Neuronal stem cell (in vitro differentiated cells): ENCODE results near the gene CDC45.

Experiments
- DNase-seq: peaks from one replicate; pipeline ENCODE4 v3.0.0-alpha.2; 2013; ENCODE audit warnings: low spot score
- H2AFZ ChIP-seq: one replicate; pipeline ENCODE4 v1.6.1; 2013; ENCODE audit warnings: mild to moderate bottlenecking, low read length, inconsistent platforms
- H2AK5ac ChIP-seq: 2 replicates; pipeline ENCODE4 v1.6.1; 2013; ENCODE audit warnings: low read depth, mild to moderate bottlenecking, inconsistent platforms, low read length, moderate library complexity, mixed read lengths
- H2BK120ac ChIP-seq: 2 replicates; pipeline ENCODE4 v1.6.1; 2013; ENCODE audit warnings: low read depth, mild to moderate bottlenecking, inconsistent platforms, low read length, moderate library complexity, mixed read lengths
- H2BK12ac ChIP-seq: one replicate; pipeline ENCODE4 v1.6.1; 2013; ENCODE audit warnings: low read length, inconsistent platforms
- H2BK15ac ChIP-seq: 2 replicates; pipeline ENCODE4 v1.6.1; 2013; ENCODE audit warnings: mild to moderate bottlenecking, low read length, inconsistent platforms, mixed read lengths
- H2BK5ac ChIP-seq: one replicate; pipeline ENCODE4 v1.6.1; 2013; ENCODE audit warnings: inconsistent platforms, mild to moderate bottlenecking, low read length, moderate library complexity
- H3K14ac ChIP-seq: one replicate; pipeline ENCODE4 v1.6.1; 2013; ENCODE audit warnings: low read length, inconsistent platforms
- H3K18ac ChIP-seq: 2 replicates; pipeline ENCODE4 v1.6.1; 2013; ENCODE audit warnings: low read length, inconsistent platforms
- H3K23ac ChIP-seq: 2 replicates; pipeline ENCODE4 v1.6.1; 2013; ENCODE audit warnings: low read depth, mild to moderate bottlenecking, mixed read lengths, low read length, inconsistent platforms; ENCODE audit not compliant: poor library complexity
- H3K27ac ChIP-seq: replicated peaks from 3 replicates; pipeline ENCODE4 v1.5.1; 2013; ENCODE audit warnings: low read length, inconsistent platforms
- H3K27me3 ChIP-seq, 3 experiments: 2 replicates each; pipeline ENCODE4 v1.6.1; 2013; ENCODE audit warnings: low read length in 3 of 3, mild to moderate bottlenecking in 2 of 3, inconsistent platforms in 1 of 3, low read depth in 1 of 3, mixed read lengths in 1 of 3, moderate library complexity in 1 of 3; ENCODE audit not compliant: control insufficient read depth in 3 of 3, insufficient read depth in 3 of 3
- H3K36me3 ChIP-seq, 2 donors: replicated peaks in 1 of 2; 2 replicates each; pipeline ENCODE4 v1.6.1; 2013; ENCODE audit warnings: low read length in 2 of 2; ENCODE audit not compliant: control insufficient read depth in 2 of 2, insufficient read depth in 2 of 2
- H3K4ac ChIP-seq: 2 replicates; pipeline ENCODE4 v1.6.1; 2013; ENCODE audit warnings: inconsistent platforms, mild to moderate bottlenecking, low read length, moderate library complexity
- H3K4me1 ChIP-seq, 2 donors: 1 replicate in 1 of 2; 2 replicates in 1 of 2; pipeline ENCODE4 v1.6.1; 2013; ENCODE audit warnings: low read length in 2 of 2, low read depth in 1 of 2; ENCODE audit not compliant: control insufficient read depth in 2 of 2, insufficient read depth in 1 of 2
- H3K4me2 ChIP-seq: one replicate; pipeline ENCODE4 v1.6.1; 2013; ENCODE audit warnings: mild to moderate bottlenecking, low read length, inconsistent platforms; ENCODE audit not compliant: insufficient read depth, poor library complexity, severe bottlenecking
- H3K4me3 ChIP-seq, 2 donors: 2 replicates each; pipeline ENCODE4 v1.5.1; 2013; ENCODE audit warnings: low read length in 2 of 2, mild to moderate bottlenecking in 2 of 2, inconsistent platforms in 1 of 2, moderate library complexity in 1 of 2
- H3K79me1 ChIP-seq: one replicate; pipeline ENCODE4 v1.6.1; 2013; ENCODE audit warnings: low read depth, mild to moderate bottlenecking, inconsistent platforms, low read length, moderate library complexity
- H3K9ac ChIP-seq: one replicate; pipeline ENCODE4 v1.6.1; 2013; ENCODE audit warnings: mild to moderate bottlenecking, low read depth, low read length, inconsistent platforms; ENCODE audit not compliant: poor library complexity
- H3K9me3 ChIP-seq, 2 donors: replicated peaks in 1 of 2; 2 replicates each; pipeline versions ENCODE3 to v1.6.1; 2013; ENCODE audit warnings: low read length in 2 of 2, mild to moderate bottlenecking in 2 of 2, inconsistent platforms in 1 of 2, low read depth in 1 of 2, mixed read lengths in 1 of 2, moderate library complexity in 1 of 2; ENCODE audit not compliant: control insufficient read depth in 2 of 2, insufficient read depth in 1 of 2
- H4K8ac ChIP-seq: one replicate; pipeline ENCODE4 v1.6.1; 2013; ENCODE audit warnings: low read depth, mild to moderate bottlenecking, inconsistent platforms, low read length, moderate library complexity
- H4K91ac ChIP-seq: one replicate; pipeline ENCODE4 v1.6.1; 2013; ENCODE audit warnings: low read length, low read depth, mild to moderate bottlenecking, inconsistent platforms; ENCODE audit not compliant: poor library complexity
- WGBS, 2 donors: extraction: QIAGEN DNeasy Blood & Tissue Kit; methylation state at CpG; one replicate each; pipeline ENCODE4 v1.1.7; 2013; ENCODE audit warnings: missing lambda C conversion rate in 2 of 2, mixed read lengths in 1 of 2; ENCODE audit not compliant: insufficient read length in 2 of 2, insufficient replicate concordance in 1 of 2; ENCODE audit errors: extremely low coverage in 2 of 2; 5-methylcytosine and 5-hydroxymethylcytosine counted together

Gene CDC45

DNA sequence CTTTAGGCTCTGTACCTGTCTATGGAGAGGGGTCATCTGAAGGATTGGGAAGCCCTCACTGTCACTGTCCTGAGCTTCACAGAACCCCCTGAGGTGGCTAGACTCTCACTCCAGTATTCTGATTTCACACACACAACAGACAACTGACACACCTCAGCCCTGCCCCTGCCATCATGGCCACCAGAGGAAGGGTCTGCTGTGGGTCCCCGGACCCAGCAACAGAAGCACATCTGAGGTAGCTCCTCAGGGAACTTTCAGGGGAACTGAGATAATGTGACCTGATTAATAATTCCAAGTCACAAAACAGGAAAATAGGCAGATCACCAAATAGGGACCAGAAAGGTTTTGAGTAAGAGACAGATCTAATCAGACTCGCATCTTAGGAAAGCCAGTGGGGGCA, 24.7 kb upstream of the CDC45 start:
- H2BK120ac ChIP-seq, result no peak overlapping the region
- no peak overlapping the region for H3K4me3 ChIP-seq
- H3K79me1 ChIP-seq, result no peaks in the 10 kb centered on the region
- no peaks in the 10 kb centered on the region for H3K27me3 ChIP-seq
- H3K4me1 ChIP-seq, result no peaks in the 10 kb centered on the region
- no peak for DNase-seq
- H2BK15ac ChIP-seq, result no peak overlapping the region
- H2AK5ac ChIP-seq, result no peak overlapping the region
- H4K91ac ChIP-seq, result no peak overlapping the region
- H2BK12ac ChIP-seq, result no peak overlapping the region
- H3K4ac ChIP-seq, result no peak overlapping the region
- no peaks in the 10 kb centered on the region for H3K9me3 ChIP-seq
- H3K9ac ChIP-seq, result no peak overlapping the region
- no peak overlapping the region for H3K4me2 ChIP-seq
- H3K14ac ChIP-seq, result no peak overlapping the region
- WGBS, 2 donors, result no CpG with 5 or more reads among the region's 2 CpGs
- no peak overlapping the region for H4K8ac ChIP-seq
- H2BK5ac ChIP-seq, result no peak overlapping the region
- H3K36me3 ChIP-seq, result peaks cover 47 to 91% of the 10 kb centered on the region in 2 donors
- H3K23ac ChIP-seq, result peak overlapping the region; percentile 69
- H2AFZ ChIP-seq, result no peak overlapping the region
- no peak overlapping the region for H3K27ac ChIP-seq
- H3K18ac ChIP-seq, result no peak overlapping the region

DNA sequence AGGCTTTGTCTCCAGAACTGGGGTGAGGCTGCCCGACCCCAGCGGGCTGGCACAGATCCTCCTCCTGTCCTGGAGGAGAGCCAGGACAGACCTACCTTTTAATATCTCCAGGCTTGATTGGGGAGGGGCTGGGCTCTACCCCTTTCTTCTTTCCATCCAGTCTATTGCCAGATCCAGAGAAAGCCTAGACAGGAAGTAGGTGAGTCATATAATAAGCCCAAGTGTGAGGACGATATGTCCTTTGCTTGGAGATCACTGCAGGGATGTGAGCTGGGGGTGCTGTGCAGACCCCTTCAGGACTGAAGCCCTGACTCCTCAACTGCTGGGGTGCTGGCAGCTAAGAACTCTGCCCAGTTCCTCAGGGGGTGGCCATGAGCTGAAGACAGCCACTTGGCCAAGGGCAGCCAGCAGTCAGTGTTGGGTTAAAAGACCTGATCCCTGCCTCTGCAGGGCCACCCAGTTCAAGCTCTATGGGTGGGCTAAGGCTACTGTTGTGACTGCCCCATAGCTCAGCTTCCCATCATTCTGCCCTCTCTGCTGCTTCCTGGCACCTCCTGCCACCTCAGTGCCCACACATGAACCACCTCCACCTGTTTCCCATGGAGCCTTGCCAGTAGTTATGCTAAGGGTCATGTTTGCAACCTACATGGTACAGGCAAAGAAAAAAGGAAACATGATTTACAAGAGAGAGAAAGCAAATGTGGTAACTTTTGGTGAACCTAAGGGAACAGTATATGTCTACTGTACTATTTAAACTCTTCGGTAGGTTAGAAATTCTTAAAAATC, 23.9 kb upstream of the CDC45 start:
- Histone ChIP-seq H2BK15ac (no peak overlapping the region), H3K9ac (no peak overlapping the region), H3K4me1 (no peaks in the 10 kb centered on the region), H3K79me1 (no peaks in the 10 kb centered on the region), H3K18ac (no peak overlapping the region), H3K4ac (no peak overlapping the region), H3K36me3 (peaks cover 47 to 91% of the 10 kb centered on the region in 2 donors), H3K23ac (peak overlapping the region; percentile 82), H2AFZ (no peak overlapping the region), H3K4me2 (no peak overlapping the region), H4K8ac (no peak overlapping the region), H3K9me3 (no peaks in the 10 kb centered on the region), H3K27me3 (no peaks in the 10 kb centered on the region), H2BK5ac (no peak overlapping the region), H2AK5ac (no peak overlapping the region), H2BK12ac (no peak overlapping the region), H3K27ac (no peak overlapping the region), H3K4me3 (no peak overlapping the region), H3K14ac (no peak overlapping the region), H4K91ac (no peak overlapping the region), H2BK120ac (no peak overlapping the region)
- DNase-seq, result no peak
- WGBS, 2 donors, result no CpG with 5 or more reads among the region's 4 CpGs

DNA sequence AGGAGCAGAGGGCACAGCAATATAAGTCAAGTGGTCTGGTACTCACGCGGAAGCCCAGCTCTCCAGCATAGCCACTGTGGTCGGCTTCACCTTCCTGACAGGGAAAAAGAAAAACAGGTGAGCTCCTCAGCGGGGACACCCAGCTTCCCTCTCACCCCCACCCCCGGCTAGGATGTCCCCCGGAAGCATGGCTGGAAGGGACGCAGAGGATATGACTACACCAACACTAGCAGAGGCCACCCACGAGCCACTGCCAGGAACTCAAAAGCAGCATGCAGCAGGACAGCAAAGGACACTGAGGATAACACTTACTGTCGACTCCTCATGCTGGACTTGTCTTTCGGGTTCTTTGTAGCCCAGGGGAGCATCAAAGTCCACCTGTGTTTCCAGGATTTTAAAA, 23.2 kb upstream of the CDC45 start:
- no CpG with 5 or more reads among the region's 10 CpGs for WGBS, 2 donors
- Histone ChIP-seq H4K91ac (no peak overlapping the region), H3K27ac (no peak overlapping the region), H2BK5ac (no peak overlapping the region), H4K8ac (no peak overlapping the region), H2AK5ac (no peak overlapping the region), H2BK12ac (no peak overlapping the region), H3K9me3 (no peaks in the 10 kb centered on the region), H3K23ac (no peak overlapping the region), H3K14ac (no peak overlapping the region), H3K18ac (no peak overlapping the region), H3K4ac (no peak overlapping the region), H2BK120ac (no peak overlapping the region), H3K79me1 (no peaks in the 10 kb centered on the region), H3K4me3 (no peak overlapping the region), H3K36me3 (peaks cover 43 to 91% of the 10 kb centered on the region in 2 donors), H3K4me2 (no peak overlapping the region), H3K9ac (no peak overlapping the region), H2AFZ (no peak overlapping the region), H3K4me1 (no peaks in the 10 kb centered on the region), H3K27me3 (no peaks in the 10 kb centered on the region), H2BK15ac (no peak overlapping the region)
- DNase-seq, result no peak

DNA sequence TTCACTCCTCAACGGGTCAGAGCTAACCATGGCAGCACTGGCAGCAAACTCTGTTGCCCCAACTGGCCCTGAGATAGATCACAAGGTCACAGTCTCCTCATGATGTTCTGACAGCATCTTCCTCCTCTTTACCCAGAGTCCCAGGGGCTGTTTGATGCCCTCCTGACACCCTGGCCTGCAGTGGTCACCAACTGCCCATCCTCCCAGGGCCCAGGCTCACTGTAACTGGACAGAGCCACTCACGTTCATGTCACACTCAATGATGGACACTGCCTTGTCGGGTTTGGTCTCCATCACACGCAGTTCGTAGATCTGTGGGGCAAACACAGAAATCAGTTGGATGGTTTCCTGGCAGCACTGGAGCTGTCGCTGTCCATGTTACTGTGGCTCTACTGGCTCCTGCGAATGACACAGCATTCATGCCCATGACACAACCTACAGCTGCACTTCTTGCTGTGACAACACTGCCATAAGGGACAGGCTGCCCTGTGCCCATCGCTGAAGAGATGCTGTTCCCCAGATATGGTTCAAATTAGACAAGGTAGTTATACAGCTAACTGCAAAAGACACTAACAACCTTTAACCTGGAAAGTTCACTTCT, 21.8 kb upstream of the CDC45 start:
- Histone ChIP-seq H3K79me1 (no peaks in the 10 kb centered on the region), H2BK5ac (no peak overlapping the region), H3K9me3 (no peaks in the 10 kb centered on the region), H3K14ac (no peak overlapping the region), H4K8ac (no peak overlapping the region), H3K23ac (peak overlapping the region; percentile 5), H3K4me2 (no peak overlapping the region), H3K36me3 (peaks cover 40 to 91% of the 10 kb centered on the region in 2 donors), H2AFZ (no peak overlapping the region), H2BK120ac (no peak overlapping the region), H3K27me3 (no peaks in the 10 kb centered on the region), H4K91ac (no peak overlapping the region), H2BK15ac (no peak overlapping the region), H2BK12ac (no peak overlapping the region), H3K4me3 (peak overlapping the region in 1 of 2 donors; percentile 37), H3K18ac (no peak overlapping the region), H3K27ac (no peak overlapping the region), H3K4me1 (no peaks in the 10 kb centered on the region), H3K4ac (no peak overlapping the region), H2AK5ac (no peak overlapping the region), H3K9ac (peak overlapping the region; percentile 51)
- no peak for DNase-seq
- no CpG with 5 or more reads among the region's 8 CpGs for WGBS, 2 donors
